Muscle layer of duodenum (tissue), 2 donors: ENCODE results near the gene TMEM250.
"Not testable (repeated sequence)": the region's sequence is repeated elsewhere in the genome, so short reads cannot be mapped to it uniquely, and the experiment has no call there.

ENCODE experiments used
- H3K27ac ChIP-seq: one replicate; pipeline ENCODE4 v1.7.0; 2013; ENCODE audit warnings: mild to moderate bottlenecking, low read length
- H3K27me3 ChIP-seq: one replicate; pipeline ENCODE4 v1.7.0; 2013; ENCODE audit warnings: low read depth, mild to moderate bottlenecking, control low read depth, low read length
- H3K36me3 ChIP-seq, 2 donors: one replicate each; pipeline ENCODE4 v1.7.0; 2013; ENCODE audit warnings: low read length in 2 of 2, control low read depth in 1 of 2, mild to moderate bottlenecking in 1 of 2; ENCODE audit not compliant: insufficient read depth in 2 of 2, control insufficient read depth in 1 of 2
- H3K4me1 ChIP-seq, 2 donors: one replicate each; pipeline ENCODE4 v1.7.0; 2013; ENCODE audit warnings: low read length in 2 of 2, mild to moderate bottlenecking in 2 of 2, control low read depth in 1 of 2, moderate library complexity in 1 of 2; ENCODE audit not compliant: insufficient read depth in 2 of 2, control insufficient read depth in 1 of 2
- H3K4me3 ChIP-seq, 2 donors: one replicate each; pipeline ENCODE4 v1.7.0; 2013; ENCODE audit warnings: low read length in 2 of 2, low read depth in 1 of 2, mild to moderate bottlenecking in 1 of 2
- H3K9me3 ChIP-seq, 2 donors: one replicate each; pipeline ENCODE4 v1.7.0; 2013; ENCODE audit warnings: low read length in 2 of 2, control low read depth in 1 of 2, mild to moderate bottlenecking in 1 of 2; ENCODE audit not compliant: control insufficient read depth in 1 of 2
- donor health status: healthy.

TMEM250 gene

DNA sequence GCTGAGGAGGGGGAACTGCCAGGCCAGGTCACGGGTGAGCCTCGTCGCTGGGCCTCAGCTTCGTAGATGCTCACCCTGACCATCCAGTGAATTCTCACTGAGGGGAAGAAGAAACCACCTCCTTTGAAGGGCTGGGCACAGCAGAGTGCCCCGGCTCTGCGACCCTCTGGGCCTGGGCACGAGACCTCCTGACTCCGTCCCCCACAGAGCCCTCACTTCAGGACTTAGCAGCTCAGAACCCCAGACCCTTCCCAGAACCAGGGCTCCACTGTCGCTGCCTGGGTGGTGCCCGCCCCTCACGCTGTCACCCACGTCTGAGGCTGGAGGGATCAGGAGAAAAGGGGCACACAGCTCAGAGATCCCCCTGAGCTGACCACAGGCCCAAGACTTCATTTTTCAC is 34.3 kb upstream of the TMEM250 start:
- Histone ChIP-seq H3K4me3 (no peak overlapping the region), H3K4me1 (no peaks in the 10 kb centered on the region), H3K27me3 (peaks cover 5% of the 10 kb centered on the region), H3K9me3 (no peaks in the 10 kb centered on the region), H3K36me3 (no peaks in the 10 kb centered on the region), H3K27ac (no peak overlapping the region)

DNA sequence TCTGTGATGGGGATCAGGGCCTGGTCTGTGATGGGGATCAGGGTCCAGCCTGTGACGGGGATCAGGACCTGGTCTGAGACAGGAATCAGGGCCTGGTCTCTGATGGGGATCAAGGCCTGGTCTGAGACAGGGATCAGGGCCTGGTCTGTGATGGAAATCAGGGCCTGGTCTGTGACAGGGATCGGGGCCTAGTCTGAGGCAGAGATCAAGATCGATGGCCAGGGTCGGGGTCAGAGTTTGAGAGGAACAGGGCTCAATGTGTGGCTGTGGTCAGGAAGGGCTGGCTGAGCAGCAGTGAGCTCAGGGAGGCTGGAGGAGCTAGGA is 33.8 kb upstream of the TMEM250 start:
- peaks cover 8% of the 10 kb centered on the region for H3K27me3 ChIP-seq
- H3K36me3 ChIP-seq: no peaks in the 10 kb centered on the region
- no peak overlapping the region for H3K27ac ChIP-seq
- H3K9me3 ChIP-seq: no peaks in the 10 kb centered on the region
- no peaks in the 10 kb centered on the region for H3K4me1 ChIP-seq
- no peak overlapping the region for H3K4me3 ChIP-seq

DNA sequence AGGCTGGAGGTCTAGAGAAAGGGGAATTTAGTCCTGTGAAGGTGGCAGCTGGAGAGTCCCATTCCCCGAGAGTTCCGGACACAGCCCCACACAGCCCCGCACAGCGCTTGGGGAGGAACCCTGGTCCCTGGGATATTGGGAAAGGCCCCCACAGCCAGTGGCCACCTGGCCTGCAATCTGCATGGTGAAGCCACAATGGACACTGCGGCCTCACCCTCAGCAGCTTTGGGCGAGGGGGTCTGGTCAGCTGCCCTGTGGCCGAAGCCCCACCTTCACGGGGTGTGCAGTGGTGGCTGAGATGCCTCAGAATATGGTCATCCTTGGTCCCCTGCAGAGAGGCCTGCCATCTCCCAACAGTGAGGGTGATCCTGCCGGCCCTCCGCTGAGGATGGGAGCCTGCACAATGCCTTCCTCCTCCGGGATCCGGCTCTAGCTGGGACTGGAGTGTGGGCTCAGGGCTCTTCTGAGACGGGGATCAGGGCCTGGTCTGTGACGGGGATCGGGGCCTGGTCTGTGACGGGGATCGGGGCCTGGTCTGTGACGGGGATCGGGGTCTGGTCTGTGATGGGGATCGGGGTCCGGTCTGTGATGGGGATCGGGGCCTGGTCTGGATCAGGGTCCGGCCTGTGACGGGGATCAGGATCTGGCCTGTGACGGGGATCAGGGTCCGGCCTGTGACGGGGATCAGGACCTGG is 33.3 kb upstream of the TMEM250 start:
- no peaks in the 10 kb centered on the region for H3K9me3 ChIP-seq
- H3K4me3 ChIP-seq: no peak overlapping the region
- peaks cover 12% of the 10 kb centered on the region for H3K27me3 ChIP-seq
- H3K36me3 ChIP-seq: no peaks in the 10 kb centered on the region
- no peak overlapping the region for H3K27ac ChIP-seq
- H3K4me1 ChIP-seq: no peaks in the 10 kb centered on the region

DNA sequence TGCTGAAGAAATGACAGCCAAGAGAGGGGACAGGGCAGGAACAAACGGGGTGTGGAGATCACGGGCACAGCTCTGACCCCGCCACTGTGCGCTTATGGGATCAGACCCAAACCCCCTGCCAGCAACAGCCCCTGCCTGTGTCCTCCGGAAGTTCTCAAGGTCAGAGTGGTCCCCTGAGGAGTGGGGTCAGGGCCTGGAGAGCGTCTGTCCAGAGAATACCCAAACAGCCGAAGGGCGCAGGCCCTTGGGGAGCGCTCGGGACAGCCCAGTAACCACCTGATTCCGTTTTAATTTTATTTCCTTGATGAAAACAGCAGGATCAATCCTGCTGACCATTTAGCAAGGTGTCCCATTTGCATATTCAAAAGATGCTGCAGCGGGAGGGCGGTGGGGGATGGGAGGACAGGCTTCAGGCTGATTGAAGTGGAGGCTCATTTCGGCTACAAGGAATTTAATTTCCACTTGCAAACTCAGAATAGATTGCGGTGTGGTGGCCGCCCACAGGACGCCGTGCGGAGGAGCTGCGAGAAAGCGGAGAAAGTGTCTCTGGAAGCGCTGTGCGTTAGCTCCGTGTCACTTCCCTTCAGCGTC is 32.6 kb upstream of the TMEM250 start:
- H3K4me3 ChIP-seq: no peak overlapping the region
- no peaks in the 10 kb centered on the region for H3K36me3 ChIP-seq
- no peaks in the 10 kb centered on the region for H3K9me3 ChIP-seq
- no peaks in the 10 kb centered on the region for H3K4me1 ChIP-seq
- H3K27ac ChIP-seq: no peak overlapping the region
- H3K27me3 ChIP-seq: peaks cover 12% of the 10 kb centered on the region

DNA sequence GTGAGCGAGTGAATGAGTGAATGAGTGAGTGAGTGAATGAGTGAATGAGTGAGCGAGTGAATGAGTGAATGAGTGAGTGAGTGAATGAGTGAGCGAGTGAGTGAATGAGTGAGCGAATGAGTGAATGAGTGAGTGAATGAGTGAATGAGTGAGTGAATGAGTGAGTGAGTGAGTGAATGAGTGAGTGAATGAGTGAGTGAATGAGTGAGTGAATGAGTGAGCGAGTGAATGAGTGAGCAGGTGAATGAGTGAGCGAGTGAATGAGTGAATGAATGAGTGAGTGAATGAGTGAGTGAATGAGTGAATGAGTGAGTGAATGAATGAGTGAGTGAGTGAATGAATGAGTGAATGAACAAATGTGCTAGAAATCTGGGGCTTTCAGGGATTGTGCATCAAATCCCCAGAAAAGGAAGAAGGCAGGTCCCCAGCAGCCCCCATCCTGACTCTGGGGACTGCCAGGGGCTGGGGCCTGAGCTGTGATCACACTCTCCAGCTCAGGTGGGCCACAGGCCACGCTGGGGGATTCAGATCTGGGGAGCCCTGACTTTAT is 32.1 kb upstream of the TMEM250 start:
- peaks cover 12% of the 10 kb centered on the region for H3K27me3 ChIP-seq
- H3K9me3 ChIP-seq, H3K27ac ChIP-seq, H3K36me3 ChIP-seq, H3K4me1 ChIP-seq, H3K4me3 ChIP-seq: not testable (repeated sequence)

DNA sequence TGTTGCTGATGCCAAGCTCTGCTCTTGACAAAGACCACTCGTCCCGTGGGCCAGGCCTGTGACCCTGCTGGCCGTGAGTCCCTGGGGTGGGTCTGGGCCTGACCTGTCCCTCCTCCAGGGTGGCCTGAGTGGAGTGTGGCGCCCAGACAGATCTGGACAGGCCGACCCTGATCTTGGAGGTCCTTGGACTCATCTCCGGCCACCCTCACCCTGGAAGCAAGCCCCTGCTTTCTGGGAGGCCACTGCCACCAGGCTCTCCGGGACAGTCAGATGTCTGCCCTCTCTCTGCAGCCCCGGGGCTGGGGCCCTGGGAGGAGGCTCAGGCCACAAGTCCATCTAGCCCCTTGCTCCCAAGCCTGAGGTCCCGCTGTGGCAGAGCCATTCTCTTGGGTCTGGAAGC is 31.2 kb upstream of the TMEM250 start:
- no peak overlapping the region for H3K4me3 ChIP-seq
- no peaks in the 10 kb centered on the region for H3K9me3 ChIP-seq
- no peaks in the 10 kb centered on the region for H3K36me3 ChIP-seq
- no peak overlapping the region for H3K27ac ChIP-seq
- H3K4me1 ChIP-seq: no peaks in the 10 kb centered on the region
- peaks cover 12% of the 10 kb centered on the region for H3K27me3 ChIP-seq

DNA sequence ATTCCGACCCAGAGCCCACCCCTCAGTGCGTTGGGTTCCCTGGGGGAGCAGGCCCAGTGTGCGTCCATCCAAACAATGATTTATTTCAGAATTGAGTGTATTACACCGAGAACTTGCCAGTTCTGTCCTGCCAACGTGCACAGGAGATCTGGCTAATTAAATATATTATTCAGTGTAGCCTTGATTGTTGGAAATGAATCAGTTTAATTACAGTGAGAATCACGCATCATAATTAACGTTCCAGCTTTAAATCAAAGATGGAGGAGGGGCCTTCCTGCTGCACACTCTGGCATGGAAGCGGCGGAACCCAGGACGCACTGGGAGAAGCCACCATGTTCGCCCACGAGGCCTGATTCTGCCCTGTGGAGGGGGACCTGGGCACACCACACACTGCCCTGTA is 30.7 kb upstream of the TMEM250 start:
- Histone ChIP-seq H3K27me3 (peaks cover 12% of the 10 kb centered on the region), H3K4me3 (no peak overlapping the region), H3K36me3 (no peaks in the 10 kb centered on the region)

DNA sequence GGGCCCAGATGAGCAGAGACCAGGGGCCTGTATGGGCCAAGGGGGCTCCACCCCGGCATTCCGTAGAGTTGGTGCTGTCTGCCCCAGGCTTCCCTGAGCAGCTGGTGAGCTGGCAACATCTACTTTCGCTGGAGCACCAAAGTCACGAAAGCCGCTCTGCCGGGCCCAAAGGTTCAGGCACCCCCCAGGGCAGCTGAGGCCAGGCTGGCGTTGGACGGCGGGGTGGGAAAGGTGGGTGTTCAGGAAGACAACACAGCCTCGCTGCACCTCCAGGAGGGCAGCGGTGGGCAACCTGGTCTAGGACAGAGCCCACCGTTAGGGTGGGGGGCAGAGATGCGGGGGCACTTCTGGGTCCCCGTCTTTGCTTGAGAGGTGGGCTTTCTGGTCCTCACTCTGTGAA is 30.1 kb upstream of the TMEM250 start:
- Histone ChIP-seq H3K27me3 (peaks cover 12% of the 10 kb centered on the region), H3K27ac (no peak overlapping the region), H3K36me3 (no peaks in the 10 kb centered on the region), H3K4me1 (no peaks in the 10 kb centered on the region), H3K4me3 (no peak overlapping the region), H3K9me3 (no peaks in the 10 kb centered on the region)

More for the DNA sequence above, 30.7 kb upstream of the TMEM250 start:
- H3K9me3 ChIP-seq: no peaks in the 10 kb centered on the region
- no peak overlapping the region for H3K27ac ChIP-seq
- H3K4me1 ChIP-seq: no peaks in the 10 kb centered on the region

DNA sequence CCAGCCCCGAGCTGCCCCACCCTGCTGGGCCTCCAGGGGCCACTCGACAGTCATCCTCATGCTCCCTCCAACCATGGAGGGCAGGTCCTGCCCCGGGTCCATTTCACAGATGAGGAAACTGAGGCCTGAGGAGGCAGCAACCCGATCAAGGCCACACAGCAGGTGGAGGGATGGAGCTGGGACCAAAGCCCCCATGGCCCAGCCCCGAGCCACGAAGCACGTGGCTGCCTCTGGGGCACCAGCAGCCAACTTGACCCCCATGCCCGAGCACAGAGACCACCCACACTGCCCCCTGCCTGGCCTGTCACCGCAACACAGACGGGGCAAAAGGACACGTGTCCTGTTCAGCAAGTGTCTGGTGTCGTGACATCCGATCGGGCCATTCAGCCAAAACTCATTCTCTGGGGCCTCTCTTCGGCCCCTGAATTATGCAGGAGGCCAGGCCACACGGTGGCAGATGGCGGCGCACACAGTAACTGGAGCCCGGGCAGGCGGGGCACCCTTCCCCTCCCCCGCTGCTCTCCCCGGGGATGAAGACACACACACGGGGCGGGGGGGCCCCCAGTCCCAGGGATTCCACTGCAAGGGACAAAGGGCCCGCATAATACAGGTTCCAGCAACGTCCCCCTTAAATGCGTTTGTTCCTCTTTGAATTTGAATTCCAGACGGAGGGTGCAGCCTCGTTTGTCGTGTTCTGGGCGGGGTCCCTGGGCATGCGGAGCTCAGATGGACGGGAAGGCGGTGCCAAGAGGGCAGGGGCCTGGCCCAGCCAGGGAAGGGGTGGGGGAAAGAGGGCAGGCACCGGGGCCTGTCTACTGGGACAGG is 29.4 kb upstream of the TMEM250 start:
- no peak overlapping the region for H3K4me3 ChIP-seq
- H3K27ac ChIP-seq: no peak overlapping the region
- peaks cover 12% of the 10 kb centered on the region for H3K27me3 ChIP-seq
- H3K36me3 ChIP-seq: no peaks in the 10 kb centered on the region
- no peaks in the 10 kb centered on the region for H3K9me3 ChIP-seq
- no peaks in the 10 kb centered on the region for H3K4me1 ChIP-seq

DNA sequence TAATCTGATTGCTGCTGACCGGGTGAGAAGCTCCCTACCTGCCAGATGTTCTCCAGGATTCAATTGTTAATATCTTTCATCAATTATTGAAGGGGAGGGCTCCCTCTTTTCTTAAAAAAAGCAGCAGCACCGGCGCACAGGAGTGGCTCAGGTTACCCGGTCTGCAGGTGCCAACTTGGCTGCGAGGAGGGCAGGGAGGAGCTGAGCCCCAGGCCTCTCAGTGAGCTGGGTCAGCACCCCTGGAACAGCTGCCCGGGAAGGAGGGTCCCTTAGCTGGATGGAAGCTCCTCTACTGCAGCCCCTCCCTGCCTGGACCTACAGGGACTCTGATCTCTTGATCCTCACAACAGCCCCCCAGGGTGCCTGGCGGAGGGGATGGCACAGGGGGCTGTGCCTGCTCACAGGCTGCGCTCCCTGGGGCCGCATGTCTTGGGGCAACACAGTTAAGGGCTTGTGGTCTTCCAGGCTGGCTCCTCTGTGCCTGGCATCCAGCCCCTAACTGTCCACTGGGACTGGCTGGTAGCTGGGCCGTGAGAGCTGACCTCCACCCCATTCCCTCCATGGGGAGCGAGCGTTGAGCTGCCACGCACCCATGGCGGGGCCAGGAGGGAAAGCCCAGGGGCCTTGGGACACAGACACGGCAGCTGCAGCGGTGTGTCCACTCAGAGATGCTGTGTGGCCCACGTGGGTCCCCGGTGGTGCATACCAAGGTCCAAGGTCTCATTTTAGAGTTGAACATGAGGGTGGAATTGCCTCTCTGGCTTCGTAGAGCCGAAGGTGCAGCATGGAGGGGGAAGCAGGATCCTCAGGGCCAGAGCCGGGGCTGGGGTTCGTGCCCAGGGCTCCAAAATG is 28.6 kb upstream of the TMEM250 start:
- Histone ChIP-seq H3K36me3 (no peaks in the 10 kb centered on the region), H3K9me3 (no peaks in the 10 kb centered on the region), H3K4me3 (no peak overlapping the region), H3K27ac (no peak overlapping the region), H3K4me1 (no peaks in the 10 kb centered on the region), H3K27me3 (peaks cover 12% of the 10 kb centered on the region)
